Measurements from ENCODE around the gene COPS4.
A peak's percentile ranks its signal among the peaks of the same experiment; 100 is the strongest.
"Not testable (repeated sequence)": the region's sequence is repeated elsewhere in the genome, so short reads cannot be mapped to it uniquely, and the experiment has no call there.

Gene COPS4

GRCh38 chr4:83024233-83024632 is 10.8 kb upstream of the COPS4 start:
- DNase-seq = no peak

GRCh38 chr4:83025563-83025962 is 9.4 kb upstream of the COPS4 start:
- DNase-seq = no peak

- no peak for DNase-seq
These were observed 6.0 kb upstream of the COPS4 start for GRCh38 chr4:83028976-83029375.

GRCh38 chr4:83029688-83030087 is 5.3 kb upstream of the COPS4 start:
- DNase-seq = no peak

- no peak for DNase-seq
These were observed 2.1 kb downstream of the COPS4 start for GRCh38 chr4:83036991-83037665.

- DNase-seq = no peak
These were observed 5.3 kb downstream of the COPS4 start for GRCh38 chr4:83040269-83040668.

- DNase-seq = not testable (repeated sequence)
These were observed 8.2 kb downstream of the COPS4 start for GRCh38 chr4:83043157-83043556.

- DNase-seq = no peak
These were observed 8.9 kb downstream of the COPS4 start for GRCh38 chr4:83043801-83044407.

- DNase-seq = no peak
These were observed 11.9 kb downstream of the COPS4 start for GRCh38 chr4:83046693-83047473.

- not testable (repeated sequence) for DNase-seq
These were observed 13.8 kb downstream of the COPS4 start for GRCh38 chr4:83048781-83049180.

GRCh38 chr4:83054928-83055327 is 19.9 kb downstream of the COPS4 start:
- DNase-seq = peak in 1 of 2 donors; percentile 42

GRCh38 chr4:83062739-83063138 is 27.8 kb downstream of the COPS4 start:
- DNase-seq = no peak

- no peak for DNase-seq
These were observed 30.3 kb downstream of the COPS4 start for GRCh38 chr4:83065266-83065665.

- DNase-seq = no peak
These were observed 32.2 kb downstream of the COPS4 start for GRCh38 chr4:83067058-83067639.

GRCh38 chr4:83071116-83071515 is 36.1 kb downstream of the COPS4 start:
- no peak for DNase-seq

GRCh38 chr4:83074086-83074704 is 39.2 kb downstream of the COPS4 start:
- DNase-seq = peak; percentile 68 to 88

- not testable (repeated sequence) for DNase-seq
These were observed 39.8 kb downstream of the COPS4 start for GRCh38 chr4:83074783-83075182.

- DNase-seq = no peak
These were observed 40.5 kb downstream of the COPS4 start for GRCh38 chr4:83075311-83076095.

GRCh38 chr4:83080561-83080960 is 45.6 kb downstream of the COPS4 start:
- no peak for DNase-seq

GRCh38 chr4:83082777-83083176 is 47.8 kb downstream of the COPS4 start:
- peak; percentile 8 to 9 for DNase-seq

GRCh38 chr4:83083925-83084475 is 49.0 kb downstream of the COPS4 start:
- DNase-seq = peak; percentile 59 to 70

- DNase-seq = not testable (repeated sequence)
These were observed 50.0 kb downstream of the COPS4 start for GRCh38 chr4:83084956-83085355.

All from CD4-positive, alpha-beta T cell treated with Interleukin-1 beta for 1 hour (primary cell).